Panc1 (cell line): ENCODE results near the gene HUS1. TPM values are rescaled to one million over a fixed set of nuclear protein-coding genes. Genes with fewer than 3 reads are reported as not detected.

ENCODE experiments used
- ATAC-seq: fragments of 200-7000 bp; cut with Tn5 transposase; 2 replicates; pipeline ENCODE4 v1.9.1; 2020; ENCODE audit warnings: mild to moderate bottlenecking, moderate library complexity
- BruUV-seq: library from RNA; stranded (reverse); fragments of 400-500 nt; replicated peaks from 2 replicates; lab custom pipeline; 2021; lab: Mats Ljungman, UMichigan
- CTCF ChIA-PET: fragments of 300-600 bp; sonication (Branson Sonifier 250); formaldehyde crosslinking; loops from one replicate; lab custom pipeline; 2022; ENCODE audit warnings: antibody characterized with exemption; lab: Charles Lee
- POLR2A ChIA-PET: fragments of 300-600 bp; sonication (Branson Sonifier 250); formaldehyde crosslinking; loops from one replicate; lab custom pipeline; 2022; ENCODE audit warnings: antibody characterized with exemption; lab: Charles Lee
- DNase-seq: peaks from one replicate; pipeline ENCODE4 v3.0.0-alpha.2; 2010; ENCODE audit warnings: low read depth, low spot score
- H3K27ac ChIP-seq: 2 replicates; pipeline ENCODE4 v1.5.1; 2011; ENCODE audit warnings: mild to moderate bottlenecking, low read length, inconsistent platforms
- H3K27me3 ChIP-seq: fragments of 200-500 bp; sonication (Bioruptor generic); 2 replicates; pipeline ENCODE4 v1.6.0; 2014; ENCODE audit warnings: low read length, inconsistent platforms; ENCODE audit not compliant: control insufficient read depth, insufficient read depth
- H3K36me3 ChIP-seq: fragments of 200-500 bp; sonication (Bioruptor generic); 2 replicates; pipeline ENCODE4 v1.5.1; 2014; ENCODE audit warnings: inconsistent platforms, mild to moderate bottlenecking, low read length, moderate library complexity; ENCODE audit not compliant: control insufficient read depth, insufficient read depth
- H3K4me1 ChIP-seq: 2 replicates; pipeline ENCODE4 v1.5.1; 2011; ENCODE audit warnings: inconsistent platforms, mild to moderate bottlenecking, low read length, moderate library complexity; ENCODE audit not compliant: control insufficient read depth, insufficient read depth
- H3K4me3 ChIP-seq, 2 experiments: 2 replicates each; pipeline ENCODE4 v1.5.1; 2011 to 2012; ENCODE audit warnings: low read depth in 2 of 2, low read length in 2 of 2, mild to moderate bottlenecking in 2 of 2, inconsistent platforms in 1 of 2, moderate library complexity in 1 of 2
- H3K9me3 ChIP-seq: fragments of 200-500 bp; sonication (Bioruptor generic); 2 replicates; pipeline ENCODE4 v1.5.1; 2014; ENCODE audit warnings: low read depth, mild to moderate bottlenecking, inconsistent platforms, low read length, moderate library complexity; ENCODE audit not compliant: control insufficient read depth, insufficient read depth
- CTCF ChIP-seq: fragments of 450-650 bp; IDR thresholded peaks from 2 replicates; pipeline ENCODE4 v1.5.1; 2017; ENCODE audit warnings: mild to moderate bottlenecking
- POLR2AphosphoS5 ChIP-seq: IDR thresholded peaks from 2 replicates; pipeline ENCODE4 v1.6.1; 2012; ENCODE audit warnings: mild to moderate bottlenecking, low read depth, low read length, moderate library complexity
- REST ChIP-seq, 2 experiments: IDR thresholded peaks; 2 replicates each; pipeline ENCODE4 v1.6.1; 2011 to 2012; ENCODE audit warnings: low read depth in 2 of 2, control low read depth in 1 of 2, low read length in 1 of 2, mild to moderate bottlenecking in 1 of 2, moderate library complexity in 1 of 2; ENCODE audit not compliant: insufficient read depth in 1 of 2
- SIN3A ChIP-seq: IDR thresholded peaks from 2 replicates; pipeline ENCODE4 v1.6.1; 2012; ENCODE audit warnings: low read depth, mild to moderate bottlenecking, low read length, moderate library complexity, borderline replicate concordance; ENCODE audit not compliant: insufficient read depth
- TCF7L2 ChIP-seq: IDR thresholded peaks from 2 replicates; pipeline ENCODE4 v1.6.1; 2011; ENCODE audit warnings: mild to moderate bottlenecking, low read depth, low read length, inconsistent platforms
- in situ Hi-C: cut with HindIII; loops from 2 replicates; pipeline ENCODE4 v1.10.0; 2016; ENCODE audit warnings: low sequenced_read_pairs, low pct_unique_long_range_greater_than_20kb
- intact Hi-C: fragments of 100-400 bp; cut with micrococcal nuclease; formaldehyde crosslinking; loops from one replicate; pipeline ENCODE4 v1.10.0; 2022; ENCODE audit not compliant: unreplicated experiment
- total RNA-seq: library from RNA; stranded (reverse); gene quantifications from one replicate; pipeline ENCODE4 v1.2.1, GENCODE V29; 2021; ENCODE audit not compliant: unreplicated experiment

Gene HUS1
- total RNA-seq, 1 experiment from 2014 or later: 72.7 TPM

GRCh38 chr7:47938574-47939165 lies 40.7 kb downstream of the HUS1 start:
- TF ChIP-seq REST (IDR thresholded peaks at IDR 0.05; ENCODE audit: insufficient read depth in 1 of 2, low read depth in 2 of 2, low read length in 1 of 2) (no peak), CTCF (peak; percentile 80; the same call in 1 of the 2 replicates), POLR2AphosphoS5 (no peak)
- no peaks in the 10 kb centered on the region for H3K36me3 ChIP-seq
- intact Hi-C loops (loop anchor here (5.0 kb wide), 1 partner anchor 86 kb away; no protein-coding TSS in a partner anchor), in situ Hi-C loops (no loop called here)
- POLR2A ChIA-PET: interaction anchor here (0.7 kb wide), 1 partner anchor 362 kb away, joined by 3 read pairs; no protein-coding TSS in a partner anchor
- H3K27me3 ChIP-seq: no peaks in the 10 kb centered on the region
- no peak overlapping the region for H3K4me3 ChIP-seq
- ATAC-seq: peak; percentile 80
- peak overlapping the region; percentile 86 for H3K27ac ChIP-seq
- no TSS peak for BruUV-seq
- H3K9me3 ChIP-seq: no peaks in the 10 kb centered on the region
- DNase-seq: peak; percentile 17
- peaks cover 49% of the 10 kb centered on the region for H3K4me1 ChIP-seq
- CTCF ChIA-PET: interaction anchor here (0.5 to 1.5 kb wide), 8 partner anchors 86 to 672 kb away, joined by 3 to 6 read pairs (median 3); no protein-coding TSS in a partner anchor

- no TSS peak for BruUV-seq
- H3K4me3 ChIP-seq: no peak overlapping the region
- no peaks in the 10 kb centered on the region for H3K9me3 ChIP-seq
- no peaks in the 10 kb centered on the region for H3K27me3 ChIP-seq
- no peaks in the 10 kb centered on the region for H3K36me3 ChIP-seq
- DNase-seq (no peak), ATAC-seq (peak; percentile 36; the same call in 1 of the 2 replicates)
- H3K4me1 ChIP-seq: peaks cover 46% of the 10 kb centered on the region
- peak overlapping the region; percentile 86 for H3K27ac ChIP-seq
- POLR2A ChIA-PET: no interaction called here
- in situ Hi-C loops (no loop called here), intact Hi-C loops (loop anchor here (5.0 kb wide), 1 partner anchor 86 kb away; no protein-coding TSS in a partner anchor)
- TF ChIP-seq CTCF (no peak), POLR2AphosphoS5 (no peak), REST (IDR thresholded peaks at IDR 0.05; ENCODE audit: insufficient read depth in 1 of 2, low read depth in 2 of 2, low read length in 1 of 2) (no peak), TCF7L2 (no peak), SIN3A (no peak)
- CTCF ChIA-PET: interaction anchor here (0.6 to 1.3 kb wide), 4 partner anchors 91 to 242 kb away, joined by 3 to 6 read pairs (median 3); no protein-coding TSS in a partner anchor
Measured at GRCh38 chr7:47937711-47938573, 41.5 kb downstream of the HUS1 start.
